ENCODE measurements around the gene EPN3.

The EPN3 gene

DNA sequence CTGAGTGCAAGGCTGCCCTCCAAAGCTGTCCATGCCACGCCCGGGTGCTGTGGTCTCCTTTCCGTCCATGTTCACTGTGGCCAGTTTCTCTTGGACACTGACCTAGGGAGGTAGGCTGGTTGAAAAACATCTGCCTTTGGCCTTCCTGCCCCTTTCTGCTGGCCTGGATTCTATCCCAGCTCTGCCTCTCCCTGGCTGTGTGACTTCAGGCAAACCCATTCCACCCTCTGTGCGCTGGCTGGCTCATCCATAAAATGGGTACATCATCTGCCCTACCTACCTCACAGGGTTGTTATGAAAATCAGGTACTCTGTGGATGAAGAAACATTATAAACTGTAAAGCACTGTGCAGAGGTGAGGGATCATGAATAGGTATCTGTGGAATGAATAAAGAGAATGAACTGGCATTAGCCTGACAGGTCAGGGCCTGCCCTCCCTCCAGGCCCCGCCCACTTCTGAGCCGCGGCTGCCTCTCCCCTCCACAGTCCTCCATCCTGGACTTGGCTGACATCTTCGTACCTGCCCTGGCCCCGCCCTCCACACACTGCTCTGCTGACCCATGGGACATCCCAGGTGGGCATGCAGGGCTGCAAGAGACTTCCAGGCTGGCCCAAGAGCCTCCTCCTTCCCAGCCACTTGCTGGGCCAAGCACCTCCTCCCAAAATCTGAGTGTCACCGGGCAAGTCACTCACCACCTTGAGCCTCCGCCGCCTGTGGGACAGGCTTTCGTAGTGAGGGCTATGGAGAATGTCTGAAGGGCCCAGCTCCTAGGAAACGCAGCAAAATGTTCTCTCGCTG is 7.4 kb downstream of the EPN3 start:
- no peak overlapping the region for H4K91ac ChIP-seq (ENCODE audit: low read depth, low read length)
- no peaks in the 10 kb centered on the region for H3K9me3 ChIP-seq (ENCODE audit: insufficient read depth, low read depth, low read length)
- H3K4me1 ChIP-seq (ENCODE audit: control insufficient read depth in 1 of 2, insufficient read depth in 2 of 2, low read length in 2 of 2): peaks cover 21 to 23% of the 10 kb centered on the region in 2 experiments
- no peak overlapping the region for H3K27ac ChIP-seq (ENCODE audit: low read depth, low read length)
- H2BK12ac ChIP-seq (ENCODE audit: low read length): no peak overlapping the region
- no CpG with 5 or more reads among the region's 15 CpGs for WGBS (ENCODE audit: extremely low coverage, insufficient coverage, insufficient read length)
- no peak overlapping the region for H3K4ac ChIP-seq (ENCODE audit: low read depth, low read length)
- H3K4me2 ChIP-seq (ENCODE audit: low read length): no peak overlapping the region
- no peak overlapping the region for H2BK120ac ChIP-seq (ENCODE audit: insufficient read depth, low read length, poor library complexity)
- no peak overlapping the region for H2AK5ac ChIP-seq (ENCODE audit: low read length)
- no peak overlapping the region for H2AFZ ChIP-seq (ENCODE audit: insufficient read depth, low read length, poor library complexity)
- H3K23ac ChIP-seq (ENCODE audit: low read length): no peak overlapping the region
- peaks cover 2% of the 10 kb centered on the region for H3K79me2 ChIP-seq (ENCODE audit: control insufficient read depth, insufficient read depth, low read length, poor library complexity)
- H3K9ac ChIP-seq (ENCODE audit: low read length): no peak overlapping the region
- H3K14ac ChIP-seq (ENCODE audit: low read length): no peak overlapping the region
- H3K4me3 ChIP-seq (ENCODE audit: low read depth, low read length): no peak overlapping the region
- H3K79me1 ChIP-seq (ENCODE audit: low read length): peaks cover 9% of the 10 kb centered on the region
- H4K12ac ChIP-seq (ENCODE audit: low read depth, low read length): no peak overlapping the region
- DNase-seq: peak; percentile 68 to 71
- no peak overlapping the region for H2BK5ac ChIP-seq (ENCODE audit: low read depth, low read length, poor library complexity)
- no peak overlapping the region for H3K18ac ChIP-seq (ENCODE audit: low read length)
- H3K27me3 ChIP-seq (ENCODE audit: insufficient read depth, low read length): no peaks in the 10 kb centered on the region
- H4K8ac ChIP-seq (ENCODE audit: low read depth, low read length): no peak overlapping the region
- peaks cover 40 to 42% of the 10 kb centered on the region in 2 experiments for H3K36me3 ChIP-seq (ENCODE audit: control insufficient read depth in 1 of 2, insufficient read depth in 2 of 2, low read length in 2 of 2)

- Histone ChIP-seq H3K9ac (ENCODE audit: low read length) (no peak overlapping the region), H3K9me3 (ENCODE audit: insufficient read depth, low read depth, low read length) (no peaks in the 10 kb centered on the region), H2BK5ac (ENCODE audit: low read depth, low read length, poor library complexity) (no peak overlapping the region), H3K14ac (ENCODE audit: low read length) (no peak overlapping the region), H3K4me2 (ENCODE audit: low read length) (no peak overlapping the region), H4K91ac (ENCODE audit: low read depth, low read length) (no peak overlapping the region), H2BK120ac (ENCODE audit: insufficient read depth, low read length, poor library complexity) (no peak overlapping the region), H3K27ac (ENCODE audit: low read depth, low read length) (no peak overlapping the region), H2AK5ac (ENCODE audit: low read length) (peak overlapping the region; percentile 57), H2AFZ (ENCODE audit: insufficient read depth, low read length, poor library complexity) (no peak overlapping the region), H3K4me1 (ENCODE audit: control insufficient read depth in 1 of 2, insufficient read depth in 2 of 2, low read length in 2 of 2) (peaks cover 21% of the 10 kb centered on the region in 2 experiments), H4K12ac (ENCODE audit: low read depth, low read length) (no peak overlapping the region), H3K27me3 (ENCODE audit: insufficient read depth, low read length) (no peaks in the 10 kb centered on the region), H3K18ac (ENCODE audit: low read length) (no peak overlapping the region), H3K23ac (ENCODE audit: low read length) (no peak overlapping the region), H3K36me3 (ENCODE audit: control insufficient read depth in 1 of 2, insufficient read depth in 2 of 2, low read length in 2 of 2) (peaks cover 40 to 42% of the 10 kb centered on the region in 2 experiments), H3K4ac (ENCODE audit: low read depth, low read length) (no peak overlapping the region), H2BK12ac (ENCODE audit: low read length) (no peak overlapping the region), H3K4me3 (ENCODE audit: low read depth, low read length) (no peak overlapping the region), H4K8ac (ENCODE audit: low read depth, low read length) (no peak overlapping the region), H3K79me2 (ENCODE audit: control insufficient read depth, insufficient read depth, low read length, poor library complexity) (peaks cover 2% of the 10 kb centered on the region), H3K79me1 (ENCODE audit: low read length) (peaks cover 9% of the 10 kb centered on the region)
- DNase-seq: no peak
- WGBS (ENCODE audit: extremely low coverage, insufficient coverage, insufficient read length): no CpG with 5 or more reads among the region's 11 CpGs
These were observed 8.2 kb downstream of the EPN3 start for GRCh38 chr17:50540560-50541401.

DNA sequence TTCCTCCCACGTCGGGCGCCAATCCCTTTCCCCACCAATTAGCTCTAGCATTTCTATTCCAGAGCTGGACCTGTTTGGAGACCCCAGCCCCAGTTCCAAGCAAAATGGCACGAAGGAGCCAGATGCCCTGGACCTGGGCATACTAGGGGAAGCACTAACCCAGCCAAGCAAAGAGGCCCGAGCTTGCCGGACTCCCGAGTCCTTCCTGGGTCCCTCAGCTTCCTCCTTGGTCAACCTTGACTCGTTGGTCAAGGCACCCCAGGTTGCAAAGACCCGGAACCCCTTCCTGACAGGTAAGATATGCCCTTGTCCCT is 8.8 kb downstream of the EPN3 start:
- no peak overlapping the region for H2AFZ ChIP-seq (ENCODE audit: insufficient read depth, low read length, poor library complexity)
- H3K4ac ChIP-seq (ENCODE audit: low read depth, low read length): no peak overlapping the region
- H3K4me3 ChIP-seq (ENCODE audit: low read depth, low read length): no peak overlapping the region
- H2BK5ac ChIP-seq (ENCODE audit: low read depth, low read length, poor library complexity): no peak overlapping the region
- no CpG with 5 or more reads among the region's 9 CpGs for WGBS (ENCODE audit: extremely low coverage, insufficient coverage, insufficient read length)
- H3K79me2 ChIP-seq (ENCODE audit: control insufficient read depth, insufficient read depth, low read length, poor library complexity): peaks cover 2% of the 10 kb centered on the region
- no peaks in the 10 kb centered on the region for H3K9me3 ChIP-seq (ENCODE audit: insufficient read depth, low read depth, low read length)
- H3K4me1 ChIP-seq (ENCODE audit: control insufficient read depth in 1 of 2, insufficient read depth in 2 of 2, low read length in 2 of 2): peaks cover 21% of the 10 kb centered on the region in 2 experiments
- DNase-seq: no peak
- no peak overlapping the region for H3K23ac ChIP-seq (ENCODE audit: low read length)
- H3K27me3 ChIP-seq (ENCODE audit: insufficient read depth, low read length): no peaks in the 10 kb centered on the region
- peak overlapping the region; percentile 40 for H3K14ac ChIP-seq (ENCODE audit: low read length)
- H3K18ac ChIP-seq (ENCODE audit: low read length): peak overlapping the region; percentile 64
- no peak overlapping the region for H3K9ac ChIP-seq (ENCODE audit: low read length)
- peak overlapping the region; percentile 90 for H3K4me2 ChIP-seq (ENCODE audit: low read length)
- no peak overlapping the region for H3K27ac ChIP-seq (ENCODE audit: low read depth, low read length)
- peak overlapping the region; percentile 40 for H2BK120ac ChIP-seq (ENCODE audit: insufficient read depth, low read length, poor library complexity)
- peak overlapping the region; percentile 57 for H2AK5ac ChIP-seq (ENCODE audit: low read length)
- H2BK12ac ChIP-seq (ENCODE audit: low read length): peak overlapping the region; percentile 13
- H4K91ac ChIP-seq (ENCODE audit: low read depth, low read length): peak overlapping the region; percentile 82
- peak overlapping the region; percentile 87 for H4K8ac ChIP-seq (ENCODE audit: low read depth, low read length)
- H3K79me1 ChIP-seq (ENCODE audit: low read length): peaks cover 9% of the 10 kb centered on the region
- H4K12ac ChIP-seq (ENCODE audit: low read depth, low read length): peak overlapping the region; percentile 71
- peaks cover 38 to 39% of the 10 kb centered on the region in 2 experiments for H3K36me3 ChIP-seq (ENCODE audit: control insufficient read depth in 1 of 2, insufficient read depth in 2 of 2, low read length in 2 of 2)

DNA sequence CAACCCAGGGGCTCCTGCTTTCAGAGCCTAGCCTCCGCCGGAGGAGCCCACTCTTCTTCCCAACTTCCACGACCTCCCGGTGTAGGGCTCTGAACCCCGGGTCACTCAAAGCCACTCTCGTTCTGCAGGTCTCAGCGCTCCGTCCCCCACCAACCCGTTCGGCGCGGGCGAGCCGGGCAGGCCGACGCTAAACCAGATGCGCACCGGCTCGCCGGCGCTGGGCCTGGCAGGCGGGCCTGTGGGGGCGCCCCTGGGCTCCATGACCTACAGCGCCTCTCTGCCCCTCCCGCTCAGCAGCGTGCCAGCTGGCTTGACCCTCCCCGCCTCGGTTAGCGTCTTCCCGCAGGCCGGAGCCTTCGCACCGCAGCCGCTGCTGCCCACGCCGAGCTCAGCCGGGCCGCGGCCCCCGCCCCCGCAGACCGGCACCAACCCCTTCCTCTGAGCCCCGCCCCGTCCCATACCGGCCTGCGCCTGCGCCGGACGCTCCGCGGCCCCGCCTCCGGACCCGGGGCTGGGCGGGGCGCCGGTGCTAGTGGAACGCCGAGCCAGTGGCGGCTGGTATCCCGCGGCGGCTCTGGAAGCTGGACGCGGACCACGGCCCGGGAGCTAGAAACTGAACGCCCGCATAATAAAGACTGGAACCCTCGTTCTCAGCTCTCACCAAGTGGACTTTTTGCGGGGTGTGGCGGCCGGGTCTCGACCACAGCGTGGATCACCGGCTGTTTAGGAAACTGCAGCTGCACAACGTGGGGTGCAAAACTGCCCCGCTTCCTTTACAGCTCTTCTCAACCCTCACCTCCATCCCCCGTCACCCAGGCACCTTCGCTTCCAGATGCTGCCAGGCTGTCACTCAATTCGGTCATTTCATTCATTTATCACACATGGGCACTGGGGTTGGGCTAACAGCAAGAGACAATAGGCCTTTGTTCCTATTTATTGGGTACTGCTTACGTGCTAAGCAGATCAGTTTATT is 9.5 kb downstream of the EPN3 start:
- H3K4me3 ChIP-seq (ENCODE audit: low read depth, low read length): peak overlapping the region; percentile 72

More for the DNA sequence above, 9.5 kb downstream of the EPN3 start:
- Histone ChIP-seq H3K9me3 (ENCODE audit: insufficient read depth, low read depth, low read length) (no peaks in the 10 kb centered on the region), H4K8ac (ENCODE audit: low read depth, low read length) (peak overlapping the region; percentile 87), H3K36me3 (ENCODE audit: control insufficient read depth in 1 of 2, insufficient read depth in 2 of 2, low read length in 2 of 2) (peaks cover 31 to 33% of the 10 kb centered on the region in 2 experiments), H3K4me2 (ENCODE audit: low read length) (peak overlapping the region; percentile 90), H2AFZ (ENCODE audit: insufficient read depth, low read length, poor library complexity) (peak overlapping the region; percentile 47), H3K79me2 (ENCODE audit: control insufficient read depth, insufficient read depth, low read length, poor library complexity) (peaks cover 2% of the 10 kb centered on the region), H3K4me1 (ENCODE audit: control insufficient read depth in 1 of 2, insufficient read depth in 2 of 2, low read length in 2 of 2) (peaks cover 21% of the 10 kb centered on the region in 2 experiments), H2BK120ac (ENCODE audit: insufficient read depth, low read length, poor library complexity) (peak overlapping the region; percentile 44), H2AK5ac (ENCODE audit: low read length) (peak overlapping the region; percentile 57), H3K14ac (ENCODE audit: low read length) (peak overlapping the region; percentile 67), H3K27ac (ENCODE audit: low read depth, low read length) (peak overlapping the region; percentile 8), H3K27me3 (ENCODE audit: insufficient read depth, low read length) (no peaks in the 10 kb centered on the region), H2BK5ac (ENCODE audit: low read depth, low read length, poor library complexity) (peak overlapping the region; percentile 47), H3K23ac (ENCODE audit: low read length) (no peak overlapping the region), H4K12ac (ENCODE audit: low read depth, low read length) (peak overlapping the region; percentile 74), H3K79me1 (ENCODE audit: low read length) (peaks cover 9% of the 10 kb centered on the region), H3K9ac (ENCODE audit: low read length) (peak overlapping the region; percentile 71), H2BK12ac (ENCODE audit: low read length) (peak overlapping the region; percentile 13), H4K91ac (ENCODE audit: low read depth, low read length) (peak overlapping the region; percentile 82), H3K18ac (ENCODE audit: low read length) (peak overlapping the region; percentile 70), H3K4ac (ENCODE audit: low read depth, low read length) (peak overlapping the region; percentile 9)
- DNase-seq: peak; percentile 78 to 89
- no CpG with 5 or more reads among the region's 82 CpGs for WGBS (ENCODE audit: extremely low coverage, insufficient coverage, insufficient read length)
